HG02884 (cell line): ENCODE results near the gene SLC25A34.

Experiments used
- ATAC-seq: cut with Tn5 transposase; IDR thresholded peaks from one replicate; pipeline ENCODE4 v1.9.1; 2021; ENCODE audit warnings: mild to moderate bottlenecking, moderate library complexity; ENCODE audit not compliant: unreplicated experiment

Gene SLC25A34

DNA sequence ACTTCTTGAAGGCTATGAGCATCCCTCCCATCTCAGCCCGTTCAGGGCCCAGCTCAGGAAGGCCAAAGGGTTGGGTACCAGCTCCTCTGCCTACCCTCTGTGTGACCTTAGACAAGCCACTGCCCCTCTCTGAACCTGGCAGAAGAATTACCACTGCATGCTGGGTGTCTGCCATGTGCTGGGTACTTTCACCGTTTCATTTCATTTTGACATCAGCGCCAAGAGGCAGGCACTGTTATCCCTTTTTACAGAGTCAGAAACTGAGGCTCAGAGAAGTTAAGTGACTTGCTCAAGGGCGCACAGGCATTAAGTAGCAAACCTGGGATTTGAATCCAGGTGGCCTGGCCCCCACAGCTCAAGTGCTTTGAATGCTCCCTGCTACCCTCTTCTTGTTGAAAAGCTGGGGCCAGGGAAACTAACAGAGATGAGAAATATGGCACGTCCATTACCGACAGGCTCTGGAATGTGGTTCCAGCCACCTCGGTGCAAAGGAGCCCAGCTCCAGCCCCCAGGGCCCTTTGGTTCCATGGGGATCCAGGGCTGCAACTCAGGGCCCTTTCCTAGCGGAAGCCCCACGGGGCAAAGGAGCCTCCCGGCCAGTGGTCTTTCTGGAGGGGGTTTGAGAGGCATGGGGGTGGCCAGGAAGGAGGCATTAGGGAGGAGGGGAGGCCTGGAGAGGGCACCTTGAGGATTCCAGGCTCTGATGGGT is 12.8 kb downstream of the SLC25A34 start:
- no peak for ATAC-seq

DNA sequence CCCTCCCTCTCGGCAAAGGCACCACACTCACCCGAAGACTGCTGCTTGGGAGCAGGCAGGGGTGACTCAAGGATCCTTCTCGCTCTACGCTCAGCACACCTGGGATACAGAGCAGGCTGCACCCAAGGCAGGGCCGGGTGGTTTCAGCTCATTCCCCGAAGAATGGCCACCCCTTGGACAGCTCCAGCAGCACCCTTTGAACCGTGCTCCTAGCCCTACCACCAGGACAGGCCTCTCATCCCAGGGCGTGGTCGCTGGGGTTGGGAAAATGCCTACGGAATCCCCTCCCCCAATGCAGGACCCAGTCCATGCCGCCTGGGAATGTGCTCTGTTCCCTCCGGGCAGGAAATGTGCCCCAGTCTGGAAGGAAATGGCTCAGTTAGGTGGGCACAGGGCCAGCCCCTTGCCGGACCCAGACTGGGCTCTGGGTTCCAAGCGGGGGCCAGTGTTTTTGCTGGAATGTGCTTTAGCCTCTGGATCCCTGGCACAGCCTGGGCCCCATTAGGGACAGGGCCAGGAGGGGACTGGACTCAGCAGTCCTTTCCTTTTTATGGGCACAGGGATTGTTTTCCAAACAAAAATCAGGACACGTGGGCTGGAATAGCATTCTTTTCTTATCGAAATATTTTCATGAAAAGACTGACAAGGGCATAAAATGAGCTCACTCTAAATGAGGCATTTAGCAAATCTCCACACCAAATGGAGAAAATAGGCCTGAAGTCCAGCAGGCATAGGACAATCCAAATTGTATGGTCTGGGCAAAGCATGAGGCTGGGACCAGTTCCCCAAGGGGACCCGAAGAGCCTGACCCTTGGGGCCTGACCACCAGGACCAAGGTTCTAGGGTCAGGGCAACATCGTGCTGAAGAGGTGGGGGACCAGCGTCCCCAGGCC is 13.6 kb downstream of the SLC25A34 start:
- ATAC-seq: no peak

DNA sequence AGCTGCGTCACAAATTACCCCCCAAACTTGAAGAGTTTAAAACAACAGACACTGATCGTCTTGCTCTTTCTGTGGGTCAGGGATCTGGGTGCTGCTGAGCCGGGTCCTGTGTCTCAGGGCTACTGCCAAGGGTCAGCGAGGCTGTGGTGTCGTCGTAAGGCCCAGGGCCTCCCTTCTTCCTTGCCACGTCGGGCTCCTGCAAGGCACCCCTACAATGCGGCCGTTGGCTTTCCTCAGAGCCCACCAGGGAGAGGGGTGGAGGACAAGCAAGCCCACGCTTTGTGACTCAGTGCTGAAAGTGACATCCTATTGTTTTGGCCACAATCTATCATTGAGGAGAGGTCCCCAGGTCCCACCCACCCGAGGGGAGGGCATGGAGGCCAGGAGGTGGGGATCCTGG is 14.9 kb downstream of the SLC25A34 start:
- ATAC-seq: no peak

DNA sequence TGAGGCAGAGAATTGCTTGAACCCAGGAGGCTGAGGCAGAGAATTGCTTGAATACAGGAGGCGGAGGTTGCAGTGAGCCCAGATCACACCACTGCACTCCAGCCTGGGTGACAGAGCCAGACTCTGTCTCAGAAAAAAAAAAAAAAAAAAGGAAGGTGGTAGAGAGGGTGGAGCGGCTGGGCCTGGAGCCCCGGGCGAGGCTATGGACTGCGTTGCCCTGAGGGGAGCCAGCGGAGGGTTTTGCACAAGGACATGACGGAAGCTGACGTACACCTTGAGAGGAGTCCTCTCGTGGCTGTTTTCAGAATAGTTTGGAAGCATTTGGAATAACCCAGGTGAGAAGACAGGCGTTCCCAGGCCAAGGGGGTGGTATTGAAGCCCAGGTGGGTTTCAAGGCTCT is 15.7 kb downstream of the SLC25A34 start:
- no peak for ATAC-seq

DNA sequence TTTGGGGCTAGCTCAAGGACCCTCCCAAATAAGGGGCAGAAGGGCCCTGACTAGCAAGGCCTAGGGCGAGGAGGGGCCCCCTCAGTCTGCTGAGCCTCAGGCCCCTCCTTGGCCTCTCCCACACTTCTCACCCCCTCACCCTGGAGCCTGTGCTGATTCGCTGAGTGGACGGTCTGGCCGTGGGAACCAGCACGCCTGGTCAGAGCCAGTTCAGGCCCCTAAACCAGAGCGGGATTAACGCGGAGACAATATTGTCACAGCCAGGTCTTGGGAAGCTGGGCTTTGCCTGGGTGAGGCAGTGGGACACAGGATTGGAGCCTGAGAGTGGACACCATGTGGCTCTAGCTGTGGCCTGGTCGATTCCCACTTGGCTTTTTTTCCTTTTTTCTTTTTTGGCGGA is 17.7 kb downstream of the SLC25A34 start:
- no peak for ATAC-seq

DNA sequence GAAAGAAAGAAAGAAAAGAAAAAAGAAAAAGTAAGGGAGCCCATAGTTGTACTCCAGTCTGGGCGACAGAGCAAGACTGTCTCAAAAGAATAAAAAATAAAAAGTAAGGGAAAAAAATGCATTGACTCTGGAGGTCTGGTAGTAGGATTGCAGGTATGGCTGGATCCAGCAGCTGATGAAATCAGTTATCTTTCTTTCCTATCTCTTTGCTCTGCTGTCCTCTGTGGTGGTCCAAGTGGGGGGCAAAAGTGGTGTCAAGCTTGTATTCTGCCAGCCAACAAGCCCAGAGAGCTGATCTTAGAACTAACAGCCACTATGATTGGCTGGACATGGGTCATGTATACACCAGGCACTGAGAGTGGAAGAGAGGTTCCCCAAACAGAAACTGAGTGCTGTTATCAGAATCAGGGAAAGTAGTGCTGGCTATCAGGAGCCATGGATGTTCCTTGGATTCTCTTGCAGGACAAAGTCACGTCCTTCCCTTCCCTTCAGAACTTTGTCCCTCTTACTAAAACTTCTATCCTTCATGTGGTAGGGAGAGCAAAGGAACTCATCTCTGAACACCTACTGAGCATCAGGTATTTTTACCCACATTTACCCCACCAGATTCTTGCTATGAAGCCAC is 19.1 kb downstream of the SLC25A34 start:
- ATAC-seq: no peak

DNA sequence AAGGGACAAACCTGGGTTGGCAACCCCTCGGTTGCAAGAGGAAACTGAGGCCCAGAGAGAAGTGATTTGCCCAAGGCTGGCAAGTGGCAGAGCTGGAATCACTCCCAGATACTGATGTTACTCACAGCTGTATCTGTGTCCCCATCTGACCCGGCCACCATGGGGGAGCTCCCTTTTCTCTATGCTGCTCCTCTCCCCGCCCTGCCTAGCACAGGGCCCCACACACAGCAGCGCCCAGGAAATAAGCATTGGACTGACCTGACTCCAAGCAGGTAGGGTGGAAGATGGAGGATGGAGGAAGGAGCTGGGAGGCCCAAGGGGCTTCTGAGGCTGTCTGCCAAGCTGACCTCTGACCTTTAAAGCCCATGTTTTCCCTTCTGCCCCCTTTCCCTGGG is 19.6 kb downstream of the SLC25A34 start:
- ATAC-seq: no peak

DNA sequence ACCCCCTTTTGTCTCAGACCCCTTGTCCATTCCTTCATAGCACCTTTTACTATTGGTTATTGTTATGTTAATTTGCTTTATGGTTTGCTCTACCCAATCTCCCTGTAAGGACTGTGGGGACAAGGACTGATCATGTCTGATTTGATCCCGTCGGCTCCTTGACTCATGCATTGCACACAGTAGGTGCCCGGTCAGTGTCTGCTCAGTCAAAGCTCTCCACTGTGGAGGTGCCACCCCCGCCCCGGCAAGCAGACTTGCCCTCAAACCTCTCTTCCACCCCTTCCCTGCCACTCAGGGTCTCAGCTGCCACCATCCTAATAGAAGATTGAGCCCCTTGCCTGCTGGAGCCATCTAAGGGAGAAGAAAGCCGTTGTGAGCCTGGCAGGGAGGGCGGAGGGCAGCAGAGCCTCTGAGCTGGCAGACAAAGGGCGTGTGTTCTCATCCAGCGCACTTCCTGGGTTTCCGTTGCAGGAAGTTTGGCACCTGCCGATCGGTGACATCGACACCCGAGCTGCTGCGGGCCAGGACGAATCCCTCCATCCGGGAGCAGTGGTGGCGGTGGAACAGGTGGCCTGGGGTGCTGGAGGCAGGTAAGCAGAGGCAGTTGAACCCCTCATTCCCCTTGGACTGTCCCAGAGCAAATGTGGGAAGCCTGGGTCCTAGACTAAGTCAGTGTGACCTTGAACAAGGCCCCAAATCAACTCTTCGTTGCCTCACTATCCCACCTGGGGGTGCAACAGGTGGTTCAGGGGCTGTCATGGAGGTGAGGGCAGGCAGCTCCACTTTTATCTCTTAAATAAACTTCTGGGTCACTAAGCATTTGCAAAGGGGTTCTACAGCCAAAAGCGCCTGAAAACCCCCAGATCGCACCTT is 20.3 kb downstream of the SLC25A34 start:
- ATAC-seq: no peak

DNA sequence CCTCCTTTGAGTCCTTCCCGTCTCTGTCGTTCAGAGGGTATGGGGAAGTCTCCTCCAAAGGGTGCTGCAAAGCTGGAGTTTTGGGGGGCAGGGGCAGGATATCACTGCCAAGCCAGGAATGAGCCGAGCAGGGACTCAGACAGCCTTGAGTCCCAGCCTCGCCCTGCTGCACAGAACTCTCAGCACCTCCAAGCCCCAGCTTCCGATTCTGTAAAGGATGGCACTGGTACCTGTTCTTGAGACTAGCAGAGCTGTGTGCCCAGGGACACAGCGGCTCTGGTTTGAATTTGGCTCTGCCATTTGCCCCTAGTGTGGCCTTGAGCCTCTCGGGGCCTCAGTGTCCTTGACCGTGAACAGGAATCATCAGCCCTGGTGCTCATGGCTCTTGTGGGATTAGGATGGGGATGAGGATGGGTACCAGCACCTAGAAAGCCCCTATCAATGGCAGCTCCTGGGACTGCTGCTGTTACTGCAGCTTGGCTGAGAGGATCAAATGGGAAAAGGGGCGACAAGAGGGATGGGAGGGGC is 21.0 kb downstream of the SLC25A34 start:
- no peak for ATAC-seq

DNA sequence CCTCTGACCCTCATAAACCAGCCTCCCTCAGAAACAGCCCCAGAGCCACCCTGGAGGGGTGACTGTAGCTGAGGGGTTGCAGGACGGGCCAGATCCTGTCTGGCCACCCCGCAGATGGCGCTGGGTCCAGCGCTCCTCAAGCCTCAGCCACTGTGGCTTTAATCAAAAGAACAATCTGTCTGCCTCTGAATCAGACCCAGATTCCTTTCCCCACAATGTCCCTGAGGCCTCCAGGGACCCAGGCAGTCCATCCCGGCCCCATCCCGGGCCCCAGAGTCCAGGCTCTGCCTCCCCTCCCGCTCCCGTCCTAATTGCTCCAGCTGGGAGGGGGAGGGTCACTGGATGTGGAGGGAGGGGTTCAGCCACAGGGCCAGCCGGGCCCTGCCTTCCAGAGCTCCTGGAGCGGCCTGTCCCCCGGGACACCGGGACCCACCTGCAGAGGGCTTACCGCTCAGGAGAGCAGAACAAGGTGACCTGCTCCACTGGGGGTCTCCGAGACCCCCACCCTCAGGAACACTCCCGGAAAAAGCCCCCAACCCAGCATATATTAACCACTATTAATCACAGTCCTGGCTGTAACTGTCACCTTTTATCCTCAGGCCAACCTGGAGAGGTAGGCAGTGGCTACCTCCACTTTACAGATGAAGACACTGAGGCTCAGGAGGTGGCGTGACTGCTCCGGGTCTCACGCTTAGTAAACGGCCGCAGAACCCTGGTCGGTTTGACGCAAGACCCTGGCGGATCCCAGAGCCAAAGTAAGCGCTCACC is 21.7 kb downstream of the SLC25A34 start:
- ATAC-seq: no peak

DNA sequence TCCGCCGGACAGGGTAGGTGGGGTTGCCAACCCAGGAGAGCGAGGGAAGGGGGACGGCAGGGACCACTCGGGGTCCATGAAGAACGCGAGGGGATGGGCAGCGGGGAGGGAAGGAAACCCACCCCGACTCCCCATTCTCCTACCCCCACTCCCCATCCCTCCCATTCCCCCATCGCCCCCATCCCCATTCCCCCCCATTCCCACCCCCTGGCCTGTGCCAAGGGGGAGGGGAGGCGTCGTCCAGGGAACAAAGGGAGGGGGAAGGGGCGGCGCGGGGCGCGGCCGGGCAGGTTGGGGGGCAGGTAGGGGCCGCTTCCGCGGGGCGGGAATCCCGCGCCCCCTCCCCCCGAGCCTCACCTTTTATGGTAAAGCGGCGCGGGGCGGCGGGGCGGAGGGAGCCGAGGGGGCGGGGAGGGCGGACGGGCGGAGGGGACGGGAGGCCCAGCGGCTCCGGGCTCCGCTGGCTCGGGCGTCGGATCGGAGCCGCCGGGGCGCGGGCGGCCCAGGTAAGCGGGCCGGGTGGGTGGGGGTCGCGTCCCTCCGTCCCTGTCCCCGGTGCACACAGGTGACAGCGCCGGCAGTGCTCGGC is 22.4 kb downstream of the SLC25A34 start, which contains the start of gene FBLIM1:
TSS of gene FBLIM1 (plus strand) at position 453 of the 589 bp plus-strand sequence. CDS start 6,189 bp downstream, outside the sequence.
- no peak for ATAC-seq

DNA sequence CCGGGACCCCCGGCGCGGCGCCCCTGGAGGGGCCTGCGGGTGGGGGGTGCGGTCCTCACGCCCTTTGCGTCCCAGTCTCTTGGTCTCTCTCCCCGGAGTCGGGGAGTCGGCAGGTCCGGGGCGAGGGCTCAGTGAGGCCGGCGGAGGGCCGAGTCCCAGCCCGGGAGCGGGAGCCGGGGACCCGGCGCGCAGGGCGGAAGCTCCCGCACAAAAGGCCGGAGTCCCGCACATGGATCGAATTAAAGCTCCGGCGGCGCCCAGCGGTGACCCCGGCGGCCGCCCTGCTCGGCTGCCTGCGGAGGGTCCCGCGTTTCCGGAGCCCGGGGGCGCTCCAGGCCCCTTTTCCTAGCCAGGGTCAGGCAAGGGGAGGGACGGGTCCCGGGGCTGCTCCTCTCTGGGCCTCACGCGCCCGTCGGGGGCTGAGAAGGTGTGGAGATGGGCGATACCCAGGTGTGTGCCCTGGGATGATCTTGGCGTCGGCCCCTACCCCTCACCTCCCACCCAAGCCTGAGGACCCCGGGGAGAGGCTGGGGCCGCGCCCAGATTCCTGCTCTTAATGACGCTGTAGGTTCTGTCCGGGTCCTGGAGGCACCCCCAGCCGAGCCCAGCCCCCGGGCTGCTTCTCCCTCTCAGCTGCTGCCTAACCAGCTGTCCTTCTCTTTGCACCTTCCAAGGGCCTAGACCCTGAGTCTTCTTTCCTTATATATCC is 23.0 kb downstream of the SLC25A34 start:
- no peak for ATAC-seq

DNA sequence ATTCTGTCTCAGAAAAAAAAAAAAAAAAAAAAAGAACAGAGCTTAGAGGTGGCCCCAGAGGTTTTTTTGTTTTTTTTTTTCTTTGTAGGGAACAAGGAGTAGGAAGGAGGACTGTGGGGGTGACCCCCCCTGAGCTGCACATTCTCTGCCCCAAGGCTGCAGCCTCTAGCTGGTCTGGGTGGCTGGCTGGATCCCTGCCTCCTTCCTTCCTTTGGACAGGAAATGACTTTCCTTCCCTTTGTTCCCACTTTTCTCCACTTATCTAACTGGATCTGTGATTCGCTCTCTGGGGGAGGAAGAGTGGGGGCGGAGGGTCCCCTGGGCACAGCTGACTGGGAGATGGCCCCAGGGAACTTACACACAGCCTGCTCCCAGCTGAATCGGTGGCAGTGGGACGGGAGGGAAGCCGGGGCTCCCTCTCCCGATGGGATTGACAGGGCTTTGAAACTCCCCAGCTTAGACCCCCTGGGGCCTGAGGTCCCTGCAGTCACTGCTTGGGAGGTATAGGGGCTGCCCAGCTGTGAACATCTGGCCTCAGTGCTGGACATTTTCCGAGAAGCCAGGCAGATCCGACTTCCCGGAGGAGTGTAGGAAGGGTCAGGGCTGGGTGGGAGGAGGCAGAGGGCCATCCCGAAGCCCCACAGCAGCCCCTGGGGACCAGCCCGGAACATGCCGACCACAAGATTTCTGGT is 24.6 kb downstream of the SLC25A34 start:
- ATAC-seq: no peak

DNA sequence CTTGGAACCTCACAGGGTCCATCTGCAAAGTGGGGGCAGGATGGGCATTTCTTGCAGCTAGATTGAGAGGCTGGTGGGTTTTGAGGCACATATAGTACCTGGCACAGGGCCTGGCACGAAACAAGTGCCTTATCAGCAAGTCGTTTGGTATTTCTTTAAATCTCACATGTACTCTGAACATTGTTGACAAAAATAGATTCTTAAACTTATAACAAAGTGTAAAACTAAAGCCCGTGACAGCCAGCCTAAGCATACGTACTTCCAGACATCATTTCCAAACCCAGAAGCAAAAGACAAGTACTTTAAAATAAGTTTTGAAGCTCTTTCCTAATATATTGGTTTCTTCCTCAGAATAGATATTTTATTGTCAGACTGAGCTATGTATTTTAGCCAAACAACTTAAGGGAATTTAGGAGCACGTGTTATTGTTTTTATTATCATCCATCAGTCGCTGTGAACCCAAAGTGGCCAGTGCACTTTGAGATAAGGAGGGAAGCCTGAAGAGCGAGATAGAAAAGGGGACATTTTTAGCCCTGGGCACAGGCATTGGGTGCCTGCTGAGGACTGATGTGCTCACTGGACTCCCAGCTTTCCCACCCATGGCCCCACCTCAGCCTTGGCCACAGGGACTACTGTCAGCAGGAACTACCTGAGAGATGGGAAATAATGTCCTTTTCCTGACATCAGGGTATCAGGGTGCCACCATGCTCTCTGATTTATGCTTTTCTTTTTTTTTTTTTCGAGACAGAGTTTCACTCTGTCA is 25.5 kb downstream of the SLC25A34 start:
- no peak for ATAC-seq

DNA sequence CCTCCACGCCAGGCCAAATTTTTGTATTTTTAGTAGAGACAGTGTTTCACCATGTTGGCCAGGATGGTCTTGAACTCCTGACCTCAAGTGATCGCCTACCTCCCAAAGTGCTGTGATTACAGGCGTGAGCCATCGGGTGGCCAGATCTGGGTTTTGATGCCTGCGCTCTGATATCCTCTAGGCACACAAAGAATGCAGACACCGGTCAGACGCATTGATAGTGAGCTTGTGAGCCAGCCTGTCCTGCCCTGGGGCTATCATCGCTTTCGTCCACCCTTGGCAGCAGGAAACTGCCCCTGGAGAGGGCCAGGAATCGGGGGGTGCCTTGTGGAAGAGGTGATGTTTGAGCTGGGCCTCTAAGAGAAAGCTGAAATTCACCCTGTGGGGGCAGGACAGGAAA is 26.5 kb downstream of the SLC25A34 start:
- no peak for ATAC-seq

DNA sequence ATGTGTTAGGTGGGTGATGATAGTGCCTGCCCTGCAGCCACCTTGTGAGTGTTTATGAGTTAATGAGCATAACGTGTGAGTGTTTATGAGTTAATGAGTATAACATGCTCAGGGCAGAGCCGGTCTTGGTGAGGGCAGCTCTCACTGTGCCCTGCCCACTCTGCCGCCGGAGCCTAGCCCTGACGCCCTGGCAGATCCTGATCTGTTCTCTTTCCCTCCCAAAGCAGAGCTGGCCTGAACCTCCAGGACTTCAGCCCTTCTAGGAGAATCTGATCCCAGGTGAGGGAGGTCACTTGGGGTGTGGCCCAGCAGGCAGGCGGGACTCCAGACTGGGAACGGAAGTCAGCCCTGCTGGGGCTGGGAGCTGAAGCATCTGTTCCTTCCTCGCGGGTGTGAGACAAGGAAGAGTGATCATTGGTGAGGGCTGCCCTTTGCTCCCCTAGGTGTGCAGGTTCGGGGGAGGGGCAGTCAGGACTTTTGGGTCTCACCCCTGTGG is 28.3 kb downstream of the SLC25A34 start:
- no peak for ATAC-seq

DNA sequence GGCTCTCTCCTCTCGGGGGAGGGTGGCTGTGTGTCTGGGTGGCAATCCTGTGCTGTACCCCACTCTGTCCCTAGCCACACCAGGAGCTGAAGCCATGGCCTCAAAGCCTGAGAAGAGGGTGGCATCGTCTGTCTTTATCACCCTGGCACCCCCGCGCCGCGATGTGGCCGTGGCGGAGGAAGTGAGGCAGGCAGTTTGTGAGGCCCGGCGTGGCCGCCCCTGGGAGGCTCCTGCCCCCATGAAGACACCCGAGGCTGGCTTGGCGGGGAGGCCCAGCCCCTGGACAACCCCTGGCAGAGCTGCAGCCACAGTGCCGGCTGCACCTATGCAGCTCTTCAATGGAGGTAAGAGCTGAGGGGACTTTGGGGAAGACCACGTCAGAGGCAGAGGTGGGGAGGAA is 28.8 kb downstream of the SLC25A34 start:
- no peak for ATAC-seq
